ENCODE data around the gene TBC1D10A. TPM values are rescaled to one million over a fixed set of nuclear protein-coding genes. Genes with fewer than 3 reads are reported as not detected.

Gene TBC1D10A
- polyA plus RNA-seq, 4 donors: 8.5 to 16.3 (median 14.4) TPM

DNA sequence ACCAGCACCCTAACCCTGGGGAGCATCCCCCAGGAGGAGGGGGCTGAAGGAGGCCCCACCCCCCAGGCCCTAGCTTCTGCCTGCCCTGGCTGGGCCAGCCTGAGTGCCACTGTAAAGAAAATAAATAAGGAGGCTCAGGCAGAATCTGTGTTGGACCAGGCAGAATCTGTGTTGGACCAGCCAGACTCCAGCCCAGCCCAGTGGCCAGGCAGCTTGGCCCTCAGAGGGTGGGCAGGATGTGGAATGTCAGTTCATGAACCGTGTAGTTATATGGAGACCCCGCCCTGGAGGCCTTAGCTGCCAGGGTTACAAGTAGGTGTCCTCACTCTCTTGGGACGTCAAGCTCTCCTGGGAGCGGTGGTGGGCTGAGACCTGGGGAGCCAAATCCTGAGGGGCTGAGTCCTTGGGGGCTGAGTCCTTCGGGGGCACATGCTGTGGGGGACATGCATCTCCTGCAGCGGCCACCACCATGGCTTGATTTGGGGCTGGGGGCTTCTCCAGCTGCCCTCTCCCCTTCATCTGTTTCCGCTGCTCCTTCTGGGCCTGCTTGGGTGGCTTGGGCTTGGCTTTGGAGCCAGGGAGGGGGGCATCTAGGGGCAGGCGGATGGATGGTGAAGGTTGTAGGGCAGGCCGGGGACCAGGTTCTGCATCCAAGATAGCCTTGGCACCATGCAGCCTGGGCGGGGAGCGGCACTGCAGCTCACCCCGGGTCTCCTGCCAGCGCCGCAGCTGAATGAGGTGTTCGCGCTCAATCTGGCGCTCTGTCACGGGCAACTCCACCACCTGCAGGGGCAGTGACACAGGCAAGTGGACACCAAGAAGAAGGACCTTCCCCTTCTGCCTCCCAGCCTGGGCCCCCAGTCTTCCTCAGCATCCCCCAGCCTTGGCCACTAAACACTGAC is 34.4 kb downstream of the TBC1D10A start:
- Histone ChIP-seq H3K36me3 (ENCODE audit: control insufficient read depth in 3 of 3, insufficient read depth in 2 of 3, low read depth in 1 of 3, low read length in 3 of 3) (peaks cover 11 to 67% (median 18%) of the 10 kb centered on the region in 3 donors), H3K9me3 (ENCODE audit: control insufficient read depth in 2 of 2, insufficient read depth in 1 of 2, low read depth in 1 of 2, low read length in 1 of 2) (no peaks in the 10 kb centered on the region), H3K27me3 (ENCODE audit: control insufficient read depth in 3 of 3, insufficient read depth in 3 of 3, low read length in 3 of 3) (no peaks in the 10 kb centered on the region), H3K4me1 (ENCODE audit: control insufficient read depth in 3 of 3, insufficient read depth in 2 of 3, low read depth in 1 of 3, low read length in 2 of 3) (peaks cover 0 to 25% (median 3%) of the 10 kb centered on the region in 3 donors), H3K4me3 (ENCODE audit: low read depth in 1 of 3, low read length in 3 of 3) (no peak overlapping the region), H3K27ac (ENCODE audit: low read depth in 1 of 3, low read length in 2 of 3) (peak overlapping the region in 1 of 3 donors; percentile 65)
- no peak for DNase-seq
- 85 to 90% (median 88%) methylated on average over 17 to 18 of the region's 18 CpGs for WGBS, 3 donors
- FAIRE-seq: no peak

DNA sequence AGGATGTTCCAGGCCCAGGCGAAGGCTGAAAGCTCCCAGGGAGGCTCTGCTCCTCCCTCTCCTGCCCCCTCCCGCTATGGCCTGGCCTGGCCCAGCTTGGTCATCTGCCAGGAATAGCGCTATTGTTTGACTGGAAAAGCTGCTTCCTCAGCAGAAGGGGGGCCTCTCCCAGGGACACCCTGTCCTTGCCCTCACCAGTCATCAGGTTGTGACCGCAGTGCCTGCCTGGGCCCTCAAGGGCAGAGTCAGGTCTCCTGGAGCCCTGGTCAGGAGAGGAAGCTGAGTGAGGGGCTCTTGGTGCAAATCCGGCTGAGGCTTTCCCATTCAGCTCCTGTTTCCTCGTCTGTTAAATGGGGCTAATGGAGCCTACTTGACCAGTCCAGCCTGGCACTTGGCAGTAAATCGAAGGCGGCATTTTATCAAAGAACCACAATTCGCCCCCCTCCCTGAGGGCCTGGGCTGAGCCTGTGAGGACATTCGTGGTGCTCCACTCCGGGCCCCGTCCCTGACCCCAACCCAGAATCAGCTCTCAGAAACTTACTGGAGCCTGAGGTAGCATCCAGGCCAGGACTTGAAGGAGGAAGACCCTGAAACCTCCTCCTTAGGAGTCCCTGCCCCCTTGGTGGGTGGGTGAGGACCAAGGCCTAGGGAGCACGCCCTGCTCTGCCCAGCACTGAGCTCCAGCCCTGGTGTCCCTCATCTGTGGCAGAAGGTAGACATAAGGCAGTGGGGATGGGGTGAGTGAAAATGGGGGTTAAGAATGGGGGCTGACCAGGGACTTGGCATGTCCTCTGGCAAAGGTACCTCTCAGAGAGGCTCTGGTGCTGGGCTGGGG is 35.5 kb downstream of the TBC1D10A start:
- Histone ChIP-seq H3K27me3 (ENCODE audit: control insufficient read depth in 3 of 3, insufficient read depth in 3 of 3, low read length in 3 of 3) (no peaks in the 10 kb centered on the region), H3K4me3 (ENCODE audit: low read depth in 1 of 3, low read length in 3 of 3) (no peak overlapping the region), H3K9me3 (ENCODE audit: control insufficient read depth in 2 of 2, insufficient read depth in 1 of 2, low read depth in 1 of 2, low read length in 1 of 2) (no peaks in the 10 kb centered on the region), H3K4me1 (ENCODE audit: control insufficient read depth in 3 of 3, insufficient read depth in 2 of 3, low read depth in 1 of 3, low read length in 2 of 3) (peaks cover 0 to 32% (median 3%) of the 10 kb centered on the region in 3 donors), H3K36me3 (ENCODE audit: control insufficient read depth in 3 of 3, insufficient read depth in 2 of 3, low read depth in 1 of 3, low read length in 3 of 3) (peaks cover 9 to 63% (median 18%) of the 10 kb centered on the region in 3 donors), H3K27ac (ENCODE audit: low read depth in 1 of 3, low read length in 2 of 3) (peak overlapping the region; percentile 25 to 65 (median 27))
- 71 to 83% (median 73%) methylated on average over 12 to 13 of the region's 13 CpGs for WGBS, 3 donors
- peak in 1 of 2 donors; percentile 48 for DNase-seq
- no peak for FAIRE-seq

DNA sequence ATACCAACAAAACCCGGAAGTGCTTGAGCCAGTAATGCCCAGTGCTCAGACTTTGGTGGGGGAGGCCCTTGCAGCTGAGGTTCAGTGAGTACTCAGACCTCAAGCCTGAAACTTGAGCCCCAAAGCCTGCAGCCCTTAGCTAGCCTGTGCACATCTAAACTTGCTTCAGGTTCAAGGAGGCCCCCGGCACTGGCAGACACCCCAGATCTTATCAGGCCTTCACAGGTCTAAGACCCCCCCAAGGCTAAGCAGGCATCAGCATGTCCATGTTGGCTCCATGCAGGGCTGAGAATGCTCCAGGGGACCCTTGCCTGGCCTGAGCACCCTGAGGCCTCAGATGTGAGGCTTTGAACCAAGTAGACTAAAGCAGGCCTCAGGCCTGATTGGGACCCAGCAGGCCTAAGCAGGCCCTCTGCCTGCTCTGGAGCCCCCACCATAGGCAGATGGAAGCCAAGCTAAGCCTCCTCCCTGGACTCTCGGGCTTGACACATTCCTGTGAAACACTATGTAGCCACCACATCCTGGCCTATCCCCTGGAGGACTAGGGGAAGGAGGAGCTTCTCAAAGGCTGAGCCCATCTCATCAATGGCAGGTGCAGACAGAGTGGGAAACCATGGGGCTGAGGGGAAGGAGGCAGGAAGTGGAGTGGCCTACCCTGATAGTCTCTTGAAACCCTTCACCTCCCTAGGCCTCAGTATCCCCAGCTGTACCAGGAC is 36.2 kb downstream of the TBC1D10A start:
- Histone ChIP-seq H3K4me1 (ENCODE audit: control insufficient read depth in 3 of 3, insufficient read depth in 2 of 3, low read depth in 1 of 3, low read length in 2 of 3) (peaks cover 0 to 33% (median 3%) of the 10 kb centered on the region in 3 donors), H3K27me3 (ENCODE audit: control insufficient read depth in 3 of 3, insufficient read depth in 3 of 3, low read length in 3 of 3) (no peaks in the 10 kb centered on the region), H3K4me3 (ENCODE audit: low read depth in 1 of 3, low read length in 3 of 3) (no peak overlapping the region), H3K9me3 (ENCODE audit: control insufficient read depth in 2 of 2, insufficient read depth in 1 of 2, low read depth in 1 of 2, low read length in 1 of 2) (no peaks in the 10 kb centered on the region), H3K36me3 (ENCODE audit: control insufficient read depth in 3 of 3, insufficient read depth in 2 of 3, low read depth in 1 of 3, low read length in 3 of 3) (peaks cover 5 to 62% (median 18%) of the 10 kb centered on the region in 3 donors), H3K27ac (ENCODE audit: low read depth in 1 of 3, low read length in 2 of 3) (peak overlapping the region; percentile 2 to 65 (median 26))
- FAIRE-seq (no peak), DNase-seq (no peak)
- WGBS, 3 donors: 39 to 65% (median 45%) methylated on average over 3 of the region's 3 CpGs

DNA sequence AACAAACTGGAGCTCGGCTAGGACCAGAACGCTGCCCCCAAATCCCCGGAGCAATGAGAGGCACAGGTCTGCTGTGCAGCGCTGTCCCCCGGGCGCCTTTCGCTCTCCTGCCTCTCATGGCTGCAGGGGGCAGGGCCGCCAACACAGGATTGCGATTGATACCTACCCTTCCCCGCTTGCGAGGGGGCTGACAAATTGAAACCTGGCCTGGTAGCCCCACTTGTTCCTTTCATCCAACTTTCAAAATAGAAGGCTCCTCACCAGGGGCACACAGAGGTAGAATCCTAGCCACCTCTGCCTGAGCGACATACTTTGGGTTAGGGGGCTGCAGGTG is 36.8 kb downstream of the TBC1D10A start:
- Histone ChIP-seq H3K27me3 (ENCODE audit: control insufficient read depth in 3 of 3, insufficient read depth in 3 of 3, low read length in 3 of 3) (no peaks in the 10 kb centered on the region), H3K27ac (ENCODE audit: low read depth in 1 of 3, low read length in 2 of 3) (peak overlapping the region in 2 of 3 donors; percentile 26 to 65), H3K4me3 (ENCODE audit: low read depth in 1 of 3, low read length in 3 of 3) (peak overlapping the region in 2 of 3 donors; percentile 70 to 79), H3K9me3 (ENCODE audit: control insufficient read depth in 2 of 2, insufficient read depth in 1 of 2, low read depth in 1 of 2, low read length in 1 of 2) (no peaks in the 10 kb centered on the region), H3K36me3 (ENCODE audit: control insufficient read depth in 3 of 3, insufficient read depth in 2 of 3, low read depth in 1 of 3, low read length in 3 of 3) (peaks cover 4 to 62% (median 18%) of the 10 kb centered on the region in 3 donors), H3K4me1 (ENCODE audit: control insufficient read depth in 3 of 3, insufficient read depth in 2 of 3, low read depth in 1 of 3, low read length in 2 of 3) (peaks cover 0 to 38% (median 3%) of the 10 kb centered on the region in 3 donors)
- 19 to 44% (median 28%) methylated on average over 12 of the region's 12 CpGs for WGBS, 3 donors
- FAIRE-seq (no peak), DNase-seq (no peak)

DNA sequence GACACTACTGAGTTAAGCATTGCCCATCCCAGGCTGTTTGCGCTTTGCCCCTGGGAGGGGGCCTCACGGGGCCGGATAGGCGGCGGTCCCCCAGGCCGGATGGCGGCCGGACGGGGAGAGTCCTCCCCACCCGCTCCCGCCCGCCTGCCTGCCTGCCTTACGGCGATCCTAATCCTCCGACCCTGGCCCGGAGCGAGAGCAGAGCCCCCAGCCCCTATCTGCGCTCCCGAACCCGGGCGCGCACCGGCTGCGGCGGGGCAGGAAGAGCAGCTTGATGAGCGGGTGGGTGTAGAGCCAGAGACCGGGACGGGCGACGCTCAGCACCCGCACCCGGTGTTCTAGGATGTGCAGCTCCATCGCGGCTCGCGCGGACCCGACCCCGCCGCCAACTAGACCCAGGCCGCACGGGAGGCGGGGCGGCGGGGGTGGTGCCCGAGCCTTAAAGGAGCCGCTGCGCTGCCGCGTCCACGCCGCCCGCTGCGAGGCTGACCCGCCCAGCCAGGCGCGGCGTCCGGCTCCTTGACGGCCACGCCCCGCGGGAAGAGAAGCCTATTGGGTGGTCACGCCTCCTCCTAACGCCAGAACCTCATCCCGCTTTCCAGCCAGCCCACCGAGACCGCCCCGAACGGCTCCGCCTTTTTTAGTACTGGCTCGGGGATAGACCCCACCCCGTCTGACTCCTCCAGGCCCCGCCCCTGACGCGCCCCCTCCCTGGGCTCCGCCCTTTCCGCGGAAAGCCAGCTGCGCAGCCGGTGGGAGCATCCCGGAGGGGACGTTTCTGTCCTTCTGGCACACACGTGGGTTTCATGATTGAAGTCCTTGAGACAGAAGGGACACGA is 37.4 kb downstream of the TBC1D10A start, which contains the start of gene CASTOR1:
TSS of gene CASTOR1 (minus strand) at position 365 of the 839 bp plus-strand sequence. CDS start at position 357, 8 bp downstream.
- DNase-seq (peak; percentile 96 to 98), FAIRE-seq (no peak)
- Histone ChIP-seq H3K4me1 (ENCODE audit: control insufficient read depth in 3 of 3, insufficient read depth in 2 of 3, low read depth in 1 of 3, low read length in 2 of 3) (peaks cover 0 to 44% (median 3%) of the 10 kb centered on the region in 3 donors), H3K9me3 (ENCODE audit: control insufficient read depth in 2 of 2, insufficient read depth in 1 of 2, low read depth in 1 of 2, low read length in 1 of 2) (no peaks in the 10 kb centered on the region), H3K36me3 (ENCODE audit: control insufficient read depth in 3 of 3, insufficient read depth in 2 of 3, low read depth in 1 of 3, low read length in 3 of 3) (peaks cover 4 to 62% (median 12%) of the 10 kb centered on the region in 3 donors), H3K4me3 (ENCODE audit: low read depth in 1 of 3, low read length in 3 of 3) (peak within 1 kb of the TSS; percentile 66 to 79 (median 70)), H3K27ac (ENCODE audit: low read depth in 1 of 3, low read length in 2 of 3) (peak within 1 kb of the TSS; percentile 2 to 75 (median 73)), H3K27me3 (ENCODE audit: control insufficient read depth in 3 of 3, insufficient read depth in 3 of 3, low read length in 3 of 3) (no peaks in the 10 kb centered on the region)
- WGBS, 3 donors: 0 to 1% (median 1%) methylated on average over 45 to 85 of the region's 85 CpGs

DNA sequence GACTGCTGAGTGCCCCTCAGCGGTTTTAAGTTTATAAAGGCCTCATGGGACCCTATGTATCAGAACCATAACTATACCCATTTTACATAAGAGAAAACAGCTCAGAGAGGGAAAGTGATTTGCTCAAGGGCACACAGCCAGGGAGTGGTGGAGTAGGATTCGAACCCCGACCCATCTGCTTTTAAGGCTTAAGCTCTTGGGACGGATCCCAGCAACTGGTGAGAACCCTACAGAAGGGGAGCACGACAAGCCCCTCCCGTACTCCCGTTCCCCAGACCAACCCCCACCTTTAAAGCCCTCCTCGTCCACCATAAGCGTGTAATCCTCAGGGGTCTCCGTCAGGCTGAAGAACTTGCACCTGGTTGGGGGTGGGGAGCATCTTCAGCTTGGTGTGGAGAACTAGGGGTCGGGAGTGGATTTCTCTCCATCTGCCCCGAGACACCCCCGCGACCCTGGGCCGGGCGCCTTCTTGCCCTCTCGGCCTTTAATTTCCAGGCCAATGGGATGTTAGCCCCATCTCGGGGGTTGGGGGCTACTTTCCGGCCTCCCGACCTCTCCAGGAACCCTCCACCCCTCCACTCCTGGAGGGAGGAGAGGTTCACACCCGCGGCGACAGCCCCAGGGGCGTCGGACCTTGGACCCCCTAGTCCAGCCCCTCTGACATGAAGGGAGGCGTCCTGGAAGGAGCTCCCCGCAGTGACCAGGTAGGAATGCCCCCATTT is 38.2 kb downstream of the TBC1D10A start:
- 16 to 18% (median 17%) methylated on average over 26 to 27 of the region's 27 CpGs for WGBS, 3 donors
- H3K4me3 ChIP-seq (ENCODE audit: low read depth in 1 of 3, low read length in 3 of 3): peak overlapping the region; percentile 66 to 79 (median 70)

More for the DNA sequence above, 38.2 kb downstream of the TBC1D10A start:
- H3K27me3 ChIP-seq (ENCODE audit: control insufficient read depth in 3 of 3, insufficient read depth in 3 of 3, low read length in 3 of 3): no peaks in the 10 kb centered on the region
- peak overlapping the region in 2 of 3 donors; percentile 73 to 75 for H3K27ac ChIP-seq (ENCODE audit: low read depth in 1 of 3, low read length in 2 of 3)
- peaks cover 0 to 51% (median 3%) of the 10 kb centered on the region in 3 donors for H3K4me1 ChIP-seq (ENCODE audit: control insufficient read depth in 3 of 3, insufficient read depth in 2 of 3, low read depth in 1 of 3, low read length in 2 of 3)
- peaks cover 2 to 57% (median 4%) of the 10 kb centered on the region in 3 donors for H3K36me3 ChIP-seq (ENCODE audit: control insufficient read depth in 3 of 3, insufficient read depth in 2 of 3, low read depth in 1 of 3, low read length in 3 of 3)
- FAIRE-seq (no peak), DNase-seq (peak in 1 of 2 donors; percentile 62)
- H3K9me3 ChIP-seq (ENCODE audit: control insufficient read depth in 2 of 2, insufficient read depth in 1 of 2, low read depth in 1 of 2, low read length in 1 of 2): no peaks in the 10 kb centered on the region
